HG02970 (cell line): ENCODE results near the gene SELENON.

Source experiments
- ATAC-seq: cut with Tn5 transposase; IDR thresholded peaks from one replicate; pipeline ENCODE4 v1.9.1; 2021; ENCODE audit warnings: mild to moderate bottlenecking, moderate library complexity, moderate number of reproducible peaks; ENCODE audit not compliant: unreplicated experiment, low FRiP score

Gene SELENON

GRCh38 chr1:25792115-25792514 lies 7.9 kb upstream of the SELENON start:
- ATAC-seq, result no peak

- ATAC-seq, result no peak
These were observed 6.3 kb upstream of the SELENON start for GRCh38 chr1:25793585-25794170.

GRCh38 chr1:25794325-25794724 lies 5.7 kb upstream of the SELENON start:
- no peak for ATAC-seq

GRCh38 chr1:25795211-25795610 lies 4.8 kb upstream of the SELENON start:
- ATAC-seq, result no peak

- ATAC-seq, result no peak
These were observed 3.8 kb upstream of the SELENON start for GRCh38 chr1:25795946-25796810.

GRCh38 chr1:25796811-25797458 lies 3.1 kb upstream of the SELENON start:
- ATAC-seq, result no peak

GRCh38 chr1:25797939-25798338 lies 2.1 kb upstream of the SELENON start:
- no peak for ATAC-seq

GRCh38 chr1:25798666-25799351 lies 1.2 kb upstream of the SELENON start:
- no peak for ATAC-seq

GRCh38 chr1:25799352-25799934 lies 550 bp upstream of the SELENON start:
- no peak for ATAC-seq

- ATAC-seq, result no peak
These were observed 847 bp downstream of the SELENON start for GRCh38 chr1:25800703-25801377.

GRCh38 chr1:25802915-25803314 lies 2.9 kb downstream of the SELENON start:
- no peak for ATAC-seq

GRCh38 chr1:25803368-25803767 lies 3.4 kb downstream of the SELENON start:
- ATAC-seq, result no peak

- no peak for ATAC-seq
These were observed 4.4 kb downstream of the SELENON start for GRCh38 chr1:25804244-25804963.

- no peak for ATAC-seq
These were observed 5.2 kb downstream of the SELENON start for GRCh38 chr1:25804964-25805862.

GRCh38 chr1:25805863-25806225 lies 5.9 kb downstream of the SELENON start:
- no peak for ATAC-seq

- no peak for ATAC-seq
These were observed 6.4 kb downstream of the SELENON start for GRCh38 chr1:25806418-25806817.

GRCh38 chr1:25807480-25808390 lies 7.7 kb downstream of the SELENON start:
- ATAC-seq, result no peak
